Epithelial cell of esophagus (primary cell): ENCODE data around the gene DDX19B.
"Not testable (repeated sequence)": the region's sequence is repeated elsewhere in the genome, so short reads cannot be mapped to it uniquely, and the experiment has no call there.

Experiments used
- DNase-seq: peaks from one replicate; pipeline ENCODE4 v3.0.0; 2010; ENCODE audit warnings: low read depth
- H3K4me3 ChIP-seq: 2 replicates; pipeline ENCODE4 v1.5.1; 2011; ENCODE audit warnings: mild to moderate bottlenecking, low read length, control low read depth
- TF ChIP-seq, protein P1 (sequence below): IDR thresholded peaks from 2 replicates; pipeline ENCODE4 v1.5.1; 2011; ENCODE audit warnings: low read depth, mild to moderate bottlenecking, low read length, control low read depth, inconsistent platforms; ENCODE audit not compliant: insufficient read depth; ENCODE audit errors: missing control alignments

Gene DDX19B

DNA sequence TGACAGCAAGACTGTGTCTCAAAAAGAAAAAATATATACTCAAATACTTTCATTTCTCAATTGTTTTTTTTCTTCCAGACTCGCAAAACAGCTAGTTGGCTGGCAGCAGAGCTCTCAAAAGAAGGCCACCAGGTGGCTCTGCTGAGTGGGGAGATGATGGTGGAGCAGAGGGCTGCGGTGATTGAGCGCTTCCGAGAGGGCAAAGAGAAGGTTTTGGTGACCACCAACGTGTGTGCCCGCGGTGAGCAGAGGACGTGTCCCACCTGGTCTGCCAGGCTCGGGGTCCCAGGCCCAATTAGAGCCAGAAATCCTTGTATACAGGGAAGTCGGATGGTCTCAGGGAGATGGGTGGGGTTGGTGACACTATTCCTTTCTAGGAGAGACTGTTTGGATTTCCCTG lies 71.2 kb downstream of the DDX19B start:
- not testable (repeated sequence) for H3K4me3 ChIP-seq
- DNase-seq: peak; percentile 22
- TF ChIP-seq, protein P1, sequence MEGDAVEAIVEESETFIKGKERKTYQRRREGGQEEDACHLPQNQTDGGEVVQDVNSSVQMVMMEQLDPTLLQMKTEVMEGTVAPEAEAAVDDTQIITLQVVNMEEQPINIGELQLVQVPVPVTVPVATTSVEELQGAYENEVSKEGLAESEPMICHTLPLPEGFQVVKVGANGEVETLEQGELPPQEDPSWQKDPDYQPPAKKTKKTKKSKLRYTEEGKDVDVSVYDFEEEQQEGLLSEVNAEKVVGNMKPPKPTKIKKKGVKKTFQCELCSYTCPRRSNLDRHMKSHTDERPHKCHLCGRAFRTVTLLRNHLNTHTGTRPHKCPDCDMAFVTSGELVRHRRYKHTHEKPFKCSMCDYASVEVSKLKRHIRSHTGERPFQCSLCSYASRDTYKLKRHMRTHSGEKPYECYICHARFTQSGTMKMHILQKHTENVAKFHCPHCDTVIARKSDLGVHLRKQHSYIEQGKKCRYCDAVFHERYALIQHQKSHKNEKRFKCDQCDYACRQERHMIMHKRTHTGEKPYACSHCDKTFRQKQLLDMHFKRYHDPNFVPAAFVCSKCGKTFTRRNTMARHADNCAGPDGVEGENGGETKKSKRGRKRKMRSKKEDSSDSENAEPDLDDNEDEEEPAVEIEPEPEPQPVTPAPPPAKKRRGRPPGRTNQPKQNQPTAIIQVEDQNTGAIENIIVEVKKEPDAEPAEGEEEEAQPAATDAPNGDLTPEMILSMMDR: peak; percentile 65

DNA sequence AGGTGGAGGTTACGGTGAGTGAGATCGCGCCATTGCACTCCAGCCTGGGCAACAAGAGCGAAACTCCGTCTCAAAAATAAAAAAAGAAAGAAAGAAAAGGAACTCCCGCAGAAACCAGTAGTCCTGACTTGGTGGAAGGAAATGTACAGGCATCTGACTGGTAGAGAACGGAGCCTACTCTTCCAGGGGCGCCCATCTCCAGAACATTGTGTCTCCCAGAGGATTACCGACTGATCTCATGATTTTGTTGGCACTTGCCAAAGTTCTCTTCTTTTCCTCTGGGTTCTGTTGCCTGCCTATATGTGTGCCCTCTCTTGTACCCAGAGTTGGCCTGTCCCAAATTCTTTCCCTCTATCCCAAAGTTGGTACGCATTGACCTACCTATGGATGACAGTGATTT lies 71.9 kb downstream of the DDX19B start:
- TF ChIP-seq, protein P1: no peak
- DNase-seq: no peak
- H3K4me3 ChIP-seq: no peak overlapping the region

DNA sequence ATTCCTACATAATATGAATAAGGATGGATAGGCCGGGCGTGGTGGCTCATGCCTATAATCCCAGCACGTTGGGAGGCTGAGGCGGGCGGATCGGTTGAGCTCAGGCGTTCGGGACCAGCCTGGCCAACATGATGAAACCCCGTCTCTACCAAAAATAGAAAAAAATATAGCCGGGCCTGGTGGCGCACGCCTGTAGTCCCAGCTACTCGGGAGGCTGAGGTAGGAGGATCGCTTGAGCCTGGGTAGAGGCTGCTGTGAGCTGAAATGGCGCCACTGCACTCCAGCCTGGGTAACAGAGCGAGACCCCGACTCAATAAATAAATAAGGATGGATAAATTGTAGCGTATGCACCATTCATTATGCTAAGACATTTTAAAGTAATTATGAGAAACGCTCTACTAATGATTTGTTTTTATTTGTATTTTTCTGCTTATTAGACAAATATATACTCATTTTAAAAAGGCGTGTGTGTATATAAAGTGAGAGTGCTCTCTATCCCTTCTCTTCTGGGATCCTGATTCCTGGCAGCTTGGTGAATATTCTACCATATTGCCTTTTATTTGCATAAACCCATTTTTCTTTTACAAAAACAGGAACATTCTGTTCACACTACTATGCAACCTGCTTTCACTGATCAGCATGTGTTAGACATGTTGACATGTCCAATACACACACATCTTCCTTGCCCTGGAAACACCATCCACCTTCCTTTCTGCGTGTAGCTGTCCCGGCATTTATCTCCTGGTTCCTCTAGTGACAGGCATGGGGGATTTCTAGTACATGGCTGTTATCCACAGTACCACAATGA lies 74.1 kb downstream of the DDX19B start:
- TF ChIP-seq, protein P1: no peak
- no peak for DNase-seq
- no peak overlapping the region for H3K4me3 ChIP-seq

DNA sequence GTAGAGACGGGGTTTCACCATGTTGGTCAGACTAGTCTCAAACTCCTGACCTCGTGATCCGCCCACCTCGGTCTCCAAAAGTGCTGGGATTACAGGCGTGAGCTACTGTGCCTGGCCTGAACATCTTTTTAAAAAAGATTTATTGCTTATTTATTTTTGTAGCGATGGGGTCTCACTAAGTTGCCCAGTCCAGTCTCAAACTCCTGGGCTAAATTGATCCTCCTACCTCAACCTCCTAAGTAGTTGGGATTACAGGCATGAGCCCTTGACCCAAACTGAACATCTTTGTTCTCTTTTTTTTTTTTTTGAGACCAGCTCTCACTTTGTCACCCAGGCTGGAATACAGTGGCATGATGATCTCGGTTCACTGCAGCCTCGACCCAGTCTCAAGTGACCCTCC lies 75.2 kb downstream of the DDX19B start:
- no peak for DNase-seq
- H3K4me3 ChIP-seq: no peak overlapping the region
- TF ChIP-seq, protein P1: no peak

DNA sequence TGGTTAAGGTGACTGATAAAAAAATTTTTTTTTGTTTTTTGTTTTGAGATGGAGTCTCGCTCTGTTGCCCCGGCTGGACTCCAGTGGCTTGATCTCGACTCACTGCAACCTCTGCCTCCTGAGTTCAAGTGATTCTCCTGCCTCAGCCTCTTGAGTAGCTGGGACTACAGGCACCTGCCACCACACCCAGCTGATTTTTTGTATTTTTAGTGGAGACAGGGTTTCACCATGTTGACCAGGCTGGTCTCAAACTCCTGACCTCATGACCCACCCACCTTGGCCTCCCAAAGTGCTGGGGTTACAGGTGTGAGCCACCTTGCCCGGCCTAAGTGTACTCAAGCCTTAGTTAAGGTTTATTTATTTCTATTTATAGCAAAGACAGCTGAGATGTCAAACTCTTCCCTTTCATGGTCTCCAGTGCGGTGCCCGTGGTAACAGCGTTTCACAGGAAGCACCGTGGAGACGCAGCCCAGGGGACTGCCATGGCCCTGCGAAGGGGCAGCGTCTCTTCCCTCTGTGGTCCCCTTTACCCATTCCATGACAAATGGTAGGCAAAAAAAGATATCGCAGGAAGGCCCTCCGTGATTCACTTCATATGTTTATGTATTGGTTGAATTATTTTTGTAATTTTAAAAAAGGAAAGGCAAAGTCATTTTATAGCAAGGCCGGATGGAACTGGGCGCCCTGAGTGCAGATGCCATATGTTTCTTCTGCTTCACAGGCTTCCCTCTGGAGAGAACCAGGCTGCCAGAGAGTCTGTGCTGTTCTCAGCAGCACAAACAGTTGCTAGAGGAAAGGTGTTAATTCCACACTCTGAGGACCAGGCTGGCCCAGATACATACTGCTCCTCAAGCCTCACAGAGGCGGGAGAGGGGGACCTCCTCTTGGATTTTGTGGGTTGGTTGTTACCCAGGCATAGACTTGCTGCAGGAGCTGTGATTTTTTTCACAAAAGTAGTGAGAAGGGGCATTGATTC lies 76.9 kb downstream of the DDX19B start:
- no peak overlapping the region for H3K4me3 ChIP-seq
- no peak for DNase-seq
- TF ChIP-seq, protein P1: no peak

DNA sequence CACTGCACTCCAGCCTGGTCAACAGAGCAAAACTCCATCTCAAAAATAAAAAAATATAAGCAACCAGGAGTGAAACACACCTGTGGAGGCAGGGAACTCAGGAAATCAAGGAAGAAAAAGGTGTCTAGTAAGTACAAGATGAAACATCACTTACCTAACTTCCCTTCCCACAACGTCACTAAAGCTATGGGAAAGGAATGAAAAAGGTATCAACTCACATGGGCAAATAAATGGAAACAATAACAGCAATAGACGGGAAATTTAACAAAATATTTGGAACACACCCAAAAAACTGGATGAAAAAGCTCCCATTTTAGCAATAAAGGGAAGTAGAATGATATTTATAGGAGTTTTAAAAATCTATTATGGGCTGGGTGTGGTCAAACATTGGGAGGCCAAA lies 78.8 kb downstream of the DDX19B start:
- H3K4me3 ChIP-seq: no peak overlapping the region
- TF ChIP-seq, protein P1: no peak
- DNase-seq: no peak
